Smooth muscle cell (in vitro differentiated cells): ENCODE data around the gene NUTF2. TPM values are rescaled to one million over a fixed set of nuclear protein-coding genes. Genes with fewer than 3 reads are reported as not detected.
A peak's percentile ranks its signal among the peaks of the same experiment; 100 is the strongest.

Experiments used
- DNase-seq: peaks from one replicate; lab custom pipeline; 2025; ENCODE audit not compliant: unreplicated experiment; lab: John Stamatoyannopoulos, UW
- H2AFZ ChIP-seq: fragments of 200-600 bp; sonication (generic); 2 replicates; pipeline ENCODE4 v1.6.0; 2016; ENCODE audit warnings: antibody characterized with exemption, low read depth, mild to moderate bottlenecking
- H3F3A ChIP-seq: fragments of 200-600 bp; sonication (generic); 2 replicates; pipeline ENCODE4 v1.6.0; 2017; ENCODE audit warnings: antibody characterized with exemption, low read depth
- H3K27ac ChIP-seq: fragments of 200-600 bp; sonication (generic); 2 replicates; pipeline ENCODE4 v1.5.1; 2016; ENCODE audit warnings: low read depth, mild to moderate bottlenecking
- H3K27me3 ChIP-seq: fragments of 200-600 bp; sonication (generic); 2 replicates; pipeline ENCODE4 v1.6.1; 2016; ENCODE audit warnings: low read depth, mild to moderate bottlenecking
- H3K36me3 ChIP-seq: fragments of 200-600 bp; sonication (generic); 2 replicates; pipeline ENCODE4 v1.5.1; 2016; ENCODE audit warnings: low read depth
- H3K4me1 ChIP-seq: fragments of 200-600 bp; sonication (generic); 2 replicates; pipeline ENCODE4 v1.5.1; 2016; ENCODE audit warnings: low read depth
- H3K4me2 ChIP-seq: fragments of 200-600 bp; sonication (generic); 2 replicates; pipeline ENCODE4 v1.6.0; 2016; ENCODE audit warnings: mild to moderate bottlenecking
- H3K4me3 ChIP-seq: fragments of 200-600 bp; sonication (generic); 2 replicates; pipeline ENCODE4 v1.5.1; 2016; ENCODE audit warnings: mild to moderate bottlenecking
- H3K79me2 ChIP-seq: fragments of 200-600 bp; sonication (generic); 2 replicates; pipeline ENCODE4 v1.6.0; 2016; ENCODE audit warnings: low read depth, mild to moderate bottlenecking
- H3K9ac ChIP-seq: fragments of 200-600 bp; sonication (generic); 2 replicates; pipeline ENCODE4 v1.6.0; 2016; ENCODE audit warnings: low read depth
- H3K9me3 ChIP-seq: fragments of 200-600 bp; sonication (generic); replicated peaks from 2 replicates; pipeline ENCODE4 v1.5.1; 2016; ENCODE audit warnings: low read depth
- H4K20me1 ChIP-seq: fragments of 200-600 bp; sonication (generic); 2 replicates; pipeline ENCODE4 v1.6.0; 2016; ENCODE audit warnings: low read depth
- WGBS: methylation state at CpG from one replicate; pipeline ENCODE4 v1.1.7; 2016; ENCODE audit warnings: low lambda C conversion rate; 5-methylcytosine and 5-hydroxymethylcytosine counted together
- polyA plus RNA-seq: library from polyadenylated mRNA; unstranded; fragments of >200 nt; fragmentation: Nextera tagmentation; extraction: Ambion mirVana; gene quantifications from 2 replicates; pipeline ENCODE4 v1.2.1, GENCODE V29; 2016
- total RNA-seq: library from RNA; depleted of rRNA; stranded (reverse); fragments of >200 nt; gene quantifications from 2 replicates; pipeline ENCODE4 v1.2.3, GENCODE V29; 2014
- TF ChIP-seq, protein P1 (sequence below): fragments of 200-600 bp; sonication (generic); IDR thresholded peaks from 2 replicates; pipeline ENCODE4 v1.5.1; 2017; ENCODE audit warnings: borderline replicate concordance, mild to moderate bottlenecking, antibody characterized with exemption; ENCODE audit not compliant: insufficient read depth, poor library complexity, severe bottlenecking

Gene NUTF2
- total and polyA plus RNA-seq, 2 experiments from 2014 or later = 115 to 202 TPM

DNA sequence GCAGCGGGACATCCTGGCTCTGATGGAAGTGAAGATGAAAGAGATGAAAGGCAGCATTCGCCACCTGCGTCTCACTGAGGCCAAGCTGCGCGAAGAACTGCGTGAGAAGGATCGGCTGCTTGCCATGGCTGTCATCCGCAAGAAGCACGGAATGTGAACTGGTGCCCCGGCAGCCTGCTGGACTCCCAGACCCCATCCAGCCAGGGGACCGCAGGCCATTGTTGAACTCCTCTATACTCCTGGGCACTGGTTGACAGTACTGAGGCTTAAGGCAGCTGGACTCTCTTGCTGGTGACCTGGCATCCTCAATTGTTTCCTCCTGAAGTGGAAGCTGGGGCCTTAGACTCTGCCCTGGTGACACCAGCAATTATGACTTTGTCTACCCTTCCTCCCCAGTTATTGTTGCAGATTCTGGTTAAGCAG is 3.4 kb upstream of the NUTF2 start:
- H3K4me1 ChIP-seq = peaks cover 41% of the 10 kb centered on the region
- peak overlapping the region; percentile 94 for H3K4me2 ChIP-seq
- H3K27me3 ChIP-seq = no peaks in the 10 kb centered on the region
- H3F3A ChIP-seq = peaks cover 30% of the 10 kb centered on the region
- DNase-seq = no peak
- H4K20me1 ChIP-seq = peaks cover 24% of the 10 kb centered on the region
- H3K4me3 ChIP-seq = peak overlapping the region; percentile 85
- TF ChIP-seq, protein P1, sequence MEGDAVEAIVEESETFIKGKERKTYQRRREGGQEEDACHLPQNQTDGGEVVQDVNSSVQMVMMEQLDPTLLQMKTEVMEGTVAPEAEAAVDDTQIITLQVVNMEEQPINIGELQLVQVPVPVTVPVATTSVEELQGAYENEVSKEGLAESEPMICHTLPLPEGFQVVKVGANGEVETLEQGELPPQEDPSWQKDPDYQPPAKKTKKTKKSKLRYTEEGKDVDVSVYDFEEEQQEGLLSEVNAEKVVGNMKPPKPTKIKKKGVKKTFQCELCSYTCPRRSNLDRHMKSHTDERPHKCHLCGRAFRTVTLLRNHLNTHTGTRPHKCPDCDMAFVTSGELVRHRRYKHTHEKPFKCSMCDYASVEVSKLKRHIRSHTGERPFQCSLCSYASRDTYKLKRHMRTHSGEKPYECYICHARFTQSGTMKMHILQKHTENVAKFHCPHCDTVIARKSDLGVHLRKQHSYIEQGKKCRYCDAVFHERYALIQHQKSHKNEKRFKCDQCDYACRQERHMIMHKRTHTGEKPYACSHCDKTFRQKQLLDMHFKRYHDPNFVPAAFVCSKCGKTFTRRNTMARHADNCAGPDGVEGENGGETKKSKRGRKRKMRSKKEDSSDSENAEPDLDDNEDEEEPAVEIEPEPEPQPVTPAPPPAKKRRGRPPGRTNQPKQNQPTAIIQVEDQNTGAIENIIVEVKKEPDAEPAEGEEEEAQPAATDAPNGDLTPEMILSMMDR = no peak
- H3K79me2 ChIP-seq = peaks cover 43% of the 10 kb centered on the region
- H3K9me3 ChIP-seq = no peaks in the 10 kb centered on the region
- no peak overlapping the region for H2AFZ ChIP-seq
- peak overlapping the region; percentile 41 for H3K9ac ChIP-seq
- 25% methylated on average over 11 of the region's 11 CpGs for WGBS
- H3K27ac ChIP-seq = peak overlapping the region; percentile 98
- no peaks in the 10 kb centered on the region for H3K36me3 ChIP-seq

DNA sequence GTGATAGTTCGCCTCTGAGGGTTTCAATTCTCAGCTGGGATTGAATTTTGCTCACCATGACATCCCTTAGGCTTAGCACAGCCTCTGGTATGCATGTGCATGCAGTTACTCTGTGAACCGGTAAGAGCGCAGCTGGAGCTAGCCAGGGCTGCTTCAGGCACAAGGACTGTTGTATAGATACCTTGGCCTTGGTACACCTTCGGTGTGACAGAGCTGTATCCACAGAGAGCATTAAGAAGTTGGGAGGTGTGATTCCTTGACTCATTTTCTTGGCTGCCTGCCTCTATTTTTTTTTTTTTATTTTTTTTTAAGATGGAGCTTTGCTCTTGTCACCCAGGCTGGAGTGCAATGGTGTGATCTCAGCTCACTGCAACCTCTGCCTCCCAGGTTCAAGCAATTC is 2.2 kb upstream of the NUTF2 start:
- no peaks in the 10 kb centered on the region for H3K36me3 ChIP-seq
- H3K4me3 ChIP-seq = peak overlapping the region; percentile 85
- WGBS = 67% methylated on average over 4 of the region's 4 CpGs
- peaks cover 54% of the 10 kb centered on the region for H3K79me2 ChIP-seq
- no peak overlapping the region for H2AFZ ChIP-seq
- H3K27me3 ChIP-seq = no peaks in the 10 kb centered on the region
- H3F3A ChIP-seq = peaks cover 30% of the 10 kb centered on the region
- no peak overlapping the region for H3K9ac ChIP-seq
- peaks cover 43% of the 10 kb centered on the region for H3K4me1 ChIP-seq
- peak overlapping the region; percentile 94 for H3K4me2 ChIP-seq
- TF ChIP-seq, protein P1 = peak; percentile 4
- no peaks in the 10 kb centered on the region for H3K9me3 ChIP-seq
- DNase-seq = no peak
- peaks cover 35% of the 10 kb centered on the region for H4K20me1 ChIP-seq
- H3K27ac ChIP-seq = peak overlapping the region; percentile 98

DNA sequence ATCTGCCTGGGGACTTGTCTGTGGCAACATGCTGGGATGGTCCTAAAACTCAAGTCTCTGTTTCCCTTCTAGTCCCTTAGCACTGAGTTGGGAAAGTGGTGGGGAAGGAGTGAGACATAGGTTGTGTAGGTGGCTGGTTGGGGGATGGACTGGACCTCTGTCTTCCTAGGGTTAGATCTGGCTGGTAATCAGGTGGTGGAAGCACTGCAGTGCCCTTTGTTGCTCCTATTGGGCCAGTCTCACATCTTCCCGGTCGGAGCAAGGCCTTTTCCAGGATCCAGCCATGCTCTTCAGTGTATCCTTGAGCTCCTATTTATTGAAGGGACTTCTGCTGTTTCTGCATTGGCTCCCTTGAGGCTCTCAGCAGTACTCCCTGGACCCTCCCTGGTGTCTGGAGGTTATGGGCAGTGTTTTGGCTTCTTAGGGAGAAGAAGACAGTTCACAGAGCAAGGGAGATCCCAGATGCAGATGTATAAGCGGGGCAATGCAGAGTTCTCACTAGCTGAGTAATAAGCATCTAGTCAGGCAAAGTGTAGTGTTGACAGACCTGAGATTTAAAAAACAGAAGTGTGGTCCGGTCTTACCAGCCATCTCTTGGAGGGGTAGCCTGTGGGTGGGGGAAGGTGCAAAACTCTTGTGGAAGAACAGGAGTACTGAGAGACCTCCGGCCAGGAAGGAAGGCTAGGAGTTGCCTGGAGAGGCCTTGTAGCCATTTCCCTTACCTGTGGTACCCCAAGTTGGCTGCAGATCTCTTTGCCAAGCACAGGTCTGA is 1.3 kb upstream of the NUTF2 start:
- H2AFZ ChIP-seq = peak overlapping the region; percentile 64
- H3K9ac ChIP-seq = peak overlapping the region; percentile 99
- H3F3A ChIP-seq = peaks cover 30% of the 10 kb centered on the region
- peaks cover 64% of the 10 kb centered on the region for H3K79me2 ChIP-seq
- H3K36me3 ChIP-seq = no peaks in the 10 kb centered on the region
- no peaks in the 10 kb centered on the region for H3K9me3 ChIP-seq
- H4K20me1 ChIP-seq = peaks cover 43% of the 10 kb centered on the region
- WGBS = 66% methylated on average over 5 of the region's 5 CpGs
- H3K4me3 ChIP-seq = peak overlapping the region; percentile 98
- H3K4me1 ChIP-seq = peaks cover 43% of the 10 kb centered on the region
- DNase-seq = no peak
- TF ChIP-seq, protein P1 = no peak
- no peaks in the 10 kb centered on the region for H3K27me3 ChIP-seq
- H3K4me2 ChIP-seq = peak overlapping the region; percentile 94
- peak overlapping the region; percentile 98 for H3K27ac ChIP-seq

DNA sequence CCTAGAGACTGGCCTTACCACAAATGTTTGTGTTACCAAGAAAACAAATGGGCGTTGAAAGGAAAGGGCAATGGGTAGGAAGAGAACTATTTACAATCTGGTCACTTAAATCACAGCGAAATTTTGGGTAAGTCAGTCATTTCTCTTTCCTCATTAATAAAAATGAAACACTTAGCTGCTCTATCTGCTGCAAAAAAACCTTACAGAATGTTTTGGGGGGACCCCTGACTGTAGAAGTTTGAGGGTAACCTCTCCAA is 742 bp upstream of the NUTF2 start:
- H2AFZ ChIP-seq = peak overlapping the region; percentile 64

More for the DNA sequence above, 742 bp upstream of the NUTF2 start:
- Histone ChIP-seq H3K4me3 (peak overlapping the region; percentile 98), H3K9ac (peak overlapping the region; percentile 99), H3K36me3 (no peaks in the 10 kb centered on the region), H3K27me3 (no peaks in the 10 kb centered on the region), H3K27ac (peak overlapping the region; percentile 98), H3K4me1 (peaks cover 43% of the 10 kb centered on the region), H4K20me1 (peaks cover 48% of the 10 kb centered on the region), H3K79me2 (peaks cover 69% of the 10 kb centered on the region), H3F3A (peaks cover 30% of the 10 kb centered on the region), H3K4me2 (peak overlapping the region; percentile 94), H3K9me3 (no peaks in the 10 kb centered on the region)
- DNase-seq = no peak
- TF ChIP-seq, protein P1 = no peak
- WGBS = 16% methylated on average over 2 of the region's 2 CpGs
